ENCODE data around the gene LRCH1.
A peak's percentile ranks its signal among the peaks of the same experiment; 100 is the strongest.

Gene LRCH1

GRCh38 chr13:46617885-46618284, 64.9 kb downstream of the LRCH1 start:
- DNase-seq: no peak

- DNase-seq: no peak
These were observed 65.8 kb downstream of the LRCH1 start for GRCh38 chr13:46618694-46619254.

DNA sequence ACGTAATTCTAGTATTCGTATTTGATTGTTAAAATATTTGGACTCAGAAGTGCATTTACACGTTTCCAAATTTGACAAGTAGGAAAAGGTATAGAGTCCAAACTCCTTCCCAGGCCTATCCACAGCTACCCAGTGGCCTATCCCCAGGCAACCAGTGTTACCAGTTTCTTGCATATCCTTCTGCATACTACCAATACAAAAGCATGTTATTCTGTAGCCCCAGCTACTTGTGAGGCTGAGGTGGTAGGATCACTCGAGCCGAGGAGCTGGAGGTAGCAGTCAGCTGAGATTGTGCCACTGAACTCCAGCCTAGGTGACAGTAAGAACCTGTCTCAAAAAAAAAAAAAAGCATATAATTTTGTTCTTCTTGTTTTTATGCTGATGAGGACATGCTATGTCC, 67.1 kb downstream of the LRCH1 start:
- DNase-seq: no peak

DNA sequence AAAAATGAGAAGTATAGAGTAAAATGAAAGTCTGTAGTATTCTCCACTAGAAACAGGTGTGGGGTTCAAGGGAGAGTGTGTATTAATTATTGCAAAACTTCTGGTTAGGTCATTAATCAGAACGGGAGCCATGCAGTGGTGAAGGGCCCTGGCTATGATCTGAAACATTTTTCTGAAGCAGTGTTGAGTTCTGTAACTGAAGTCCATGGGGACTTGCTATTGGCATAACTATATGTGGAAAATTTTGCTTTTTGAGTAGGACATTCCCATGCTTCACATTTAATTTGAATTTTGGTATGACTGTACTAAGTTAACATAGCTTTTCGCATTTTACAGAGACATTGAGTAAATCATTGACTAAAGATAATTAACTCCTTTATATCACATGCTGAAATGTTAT, 67.5 kb downstream of the LRCH1 start:
- DNase-seq: no peak

DNA sequence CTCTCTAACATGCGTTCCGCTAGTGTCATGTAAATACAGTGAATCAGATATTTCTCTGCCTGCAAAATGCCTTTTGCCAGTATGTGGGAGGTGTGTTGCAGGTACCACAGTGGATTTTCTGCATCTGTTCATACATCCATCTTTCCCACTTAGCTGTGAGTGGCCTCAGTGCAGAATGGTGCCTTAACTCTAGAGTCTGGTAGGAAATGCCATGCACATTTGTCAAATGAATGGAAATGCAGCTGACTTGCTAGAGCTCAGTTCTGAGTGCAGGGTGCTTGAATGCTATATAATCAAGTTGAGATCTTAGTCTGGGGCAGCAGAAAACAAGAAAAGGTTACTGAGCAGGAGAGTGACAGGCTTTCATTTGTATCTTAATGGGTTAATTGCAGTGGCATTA, 68.2 kb downstream of the LRCH1 start:
- DNase-seq: peak in 1 of 2 experiments; percentile 11

DNA sequence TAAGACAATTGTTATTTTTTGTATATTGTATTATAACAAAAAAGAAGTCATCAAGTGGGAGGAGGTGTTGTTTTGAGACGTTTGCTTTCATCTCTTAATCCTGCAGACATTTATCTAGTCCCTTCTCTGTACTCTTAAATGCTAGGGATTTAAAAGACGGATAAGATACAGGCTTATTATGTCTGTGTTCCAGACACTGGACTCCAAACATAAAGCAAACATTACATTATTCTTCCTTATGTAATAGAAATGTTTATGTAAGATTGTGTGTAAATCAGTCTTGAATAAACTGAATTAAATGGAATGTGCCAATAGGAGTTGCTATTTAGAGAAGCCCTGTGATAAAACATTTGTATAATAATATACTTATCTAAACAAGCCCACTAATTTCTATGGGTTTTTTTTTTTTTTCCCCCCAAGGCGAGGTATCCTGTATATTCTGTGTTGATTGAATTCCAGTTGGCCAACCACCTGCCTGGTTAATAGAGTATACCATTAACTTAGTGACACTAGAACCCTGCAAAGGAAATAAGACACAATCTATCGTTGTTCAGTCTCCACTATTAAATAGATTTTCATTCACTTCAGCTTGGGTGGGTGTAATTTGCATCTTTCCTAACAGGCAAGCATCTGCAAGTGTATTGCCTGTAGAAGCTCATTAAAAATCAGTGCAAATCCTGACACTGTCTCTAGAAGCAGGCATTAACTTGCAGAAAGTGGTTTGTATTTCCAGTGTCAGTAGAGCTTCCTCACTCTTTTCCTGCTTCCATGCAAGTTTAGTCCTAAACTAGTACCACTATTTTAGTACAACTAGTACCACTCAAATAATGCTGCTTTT, 69.0 kb downstream of the LRCH1 start:
- DNase-seq: peak; percentile 33 to 62

DNA sequence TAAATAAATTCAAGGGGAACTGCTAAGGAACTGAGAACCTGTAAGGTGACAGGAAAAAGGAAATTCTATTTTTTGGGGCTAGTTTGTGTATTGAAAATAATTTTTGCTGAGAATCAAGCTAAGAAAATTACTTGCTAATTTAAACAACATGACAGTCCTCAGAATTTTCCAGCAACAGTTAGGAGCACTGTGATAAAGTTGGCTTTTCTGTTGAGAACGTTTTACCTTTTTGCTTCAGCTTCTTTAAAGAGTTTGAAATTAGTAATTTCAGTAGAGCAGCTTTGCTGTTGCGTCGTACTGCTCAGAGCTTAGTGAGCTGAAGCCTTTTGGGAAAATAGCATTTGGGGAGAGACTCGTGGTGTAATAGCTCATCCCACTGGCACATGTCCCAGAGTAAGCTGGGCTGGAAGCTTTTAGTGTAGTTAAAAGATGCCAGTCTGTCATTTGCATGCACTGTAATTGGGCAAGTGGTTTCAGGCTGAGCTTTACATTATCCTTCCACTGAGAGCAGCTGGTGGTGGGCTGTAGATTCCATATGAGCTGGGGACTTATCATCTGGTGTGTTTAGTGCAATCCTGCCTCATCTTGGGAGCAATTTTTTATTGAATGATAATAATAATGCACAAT, 69.8 kb downstream of the LRCH1 start:
- DNase-seq: peak; percentile 92 to 98

DNA sequence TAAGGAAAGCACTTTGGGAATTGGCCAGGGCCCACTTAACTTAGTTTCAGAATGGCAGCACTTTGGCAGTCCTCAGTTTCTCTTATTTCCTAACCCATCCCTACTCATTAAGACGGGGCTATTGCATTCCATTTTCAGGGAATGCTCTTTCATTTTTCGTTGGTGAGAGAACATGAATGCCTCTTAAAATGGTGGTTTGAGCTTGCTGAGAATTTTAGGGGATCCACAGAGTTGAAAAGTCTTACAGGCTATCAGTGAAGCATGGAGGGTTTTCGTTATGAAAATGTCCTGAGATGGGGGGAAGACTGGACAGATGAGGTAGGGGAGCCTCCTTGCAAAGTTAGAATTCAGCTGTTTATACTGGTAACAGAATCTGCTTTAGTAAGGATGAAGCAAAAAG, 71.4 kb downstream of the LRCH1 start:
- DNase-seq: no peak

DNA sequence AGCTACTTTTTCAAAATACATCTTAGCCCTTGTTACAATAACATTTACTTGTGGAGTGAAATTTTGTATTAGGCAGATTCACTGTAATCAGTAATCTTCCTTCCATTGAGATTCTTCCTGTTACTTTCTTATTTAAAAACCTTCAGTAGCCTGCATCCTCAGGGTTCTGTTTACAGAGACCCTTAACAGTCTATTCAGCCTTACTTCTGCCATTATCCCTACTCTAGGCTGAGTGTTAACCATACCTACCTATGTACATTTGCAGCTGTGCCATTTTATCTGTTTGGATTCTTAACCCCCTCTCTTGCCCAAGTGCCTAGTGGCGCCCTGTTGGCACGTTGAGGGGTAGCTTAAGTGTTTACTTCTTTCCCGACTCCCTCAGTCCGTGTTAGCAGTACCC, 71.9 kb downstream of the LRCH1 start:
- DNase-seq: no peak

- DNase-seq: no peak
These were observed 74.5 kb downstream of the LRCH1 start for GRCh38 chr13:46627462-46627861.

DNA sequence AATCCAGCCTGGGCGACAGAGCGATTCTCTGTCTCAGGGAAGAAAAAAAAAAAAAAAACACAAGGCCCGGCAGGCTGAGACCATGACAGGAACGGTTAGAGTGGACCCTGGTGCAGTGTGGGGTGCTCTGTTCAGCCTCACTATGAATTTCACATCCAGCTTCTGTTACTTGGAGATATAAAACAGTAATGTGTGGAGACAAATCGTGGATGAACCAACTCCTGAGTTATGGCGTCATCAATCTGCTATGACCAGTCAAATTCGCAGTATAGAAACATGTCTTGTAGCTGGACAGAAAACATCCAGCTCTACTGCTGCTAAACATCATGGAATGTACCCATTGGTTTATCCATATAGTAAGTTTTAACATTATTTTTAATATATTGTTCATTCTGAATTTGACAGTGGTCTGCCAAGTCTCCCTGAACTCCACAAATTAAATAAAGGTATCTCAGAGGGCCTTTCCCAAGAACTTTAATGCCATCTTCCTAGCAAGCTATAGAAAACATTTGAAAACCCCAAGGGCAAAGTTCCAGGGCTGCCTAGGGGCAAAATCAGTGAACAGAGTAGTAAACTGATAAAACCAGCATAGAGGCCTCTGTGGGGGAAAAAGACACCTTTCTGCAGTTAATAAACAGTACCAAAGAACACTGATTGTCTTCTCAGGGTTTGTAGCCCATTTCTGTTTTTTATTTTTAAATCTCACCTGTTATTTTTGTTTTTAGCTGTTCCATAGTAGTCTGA, 75.8 kb downstream of the LRCH1 start:
- DNase-seq: no peak

GRCh38 chr13:46629811-46630413, 76.9 kb downstream of the LRCH1 start:
- DNase-seq: peak; percentile 60 to 82

DNA sequence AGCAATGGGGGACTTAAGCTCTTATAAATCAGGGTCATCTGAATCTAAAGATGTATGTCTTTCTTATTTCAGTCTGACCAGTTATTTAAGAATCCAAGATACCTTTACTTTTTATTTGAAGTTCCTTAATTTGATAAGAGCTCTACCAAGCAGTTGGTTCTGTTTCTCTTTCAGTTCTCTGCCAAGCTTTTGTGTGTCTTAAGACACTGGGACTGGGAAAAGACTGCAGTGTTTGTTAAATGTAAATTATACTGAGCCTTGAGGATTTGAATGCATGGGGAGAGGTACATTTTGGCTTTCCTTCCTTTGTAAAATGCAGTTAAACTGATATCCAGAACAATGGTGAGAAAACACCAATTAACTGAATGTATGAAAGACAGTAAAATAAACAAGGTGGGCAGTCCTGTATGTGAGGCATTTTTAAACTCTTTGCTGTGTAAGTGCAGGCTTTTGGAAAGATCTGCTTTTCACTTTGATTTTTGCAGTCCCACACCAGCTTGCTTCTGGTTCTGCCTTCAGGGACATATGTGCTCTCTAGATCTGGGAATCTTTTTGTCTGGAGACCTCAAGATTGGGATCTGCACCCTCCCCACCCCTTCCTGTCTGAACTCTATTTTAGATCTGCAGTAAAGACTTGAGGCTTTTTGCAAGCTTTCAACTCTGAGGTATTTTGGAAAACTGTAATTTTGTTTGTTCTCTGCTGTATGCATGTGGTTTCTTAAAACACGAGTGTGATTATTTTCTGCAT, 77.6 kb downstream of the LRCH1 start:
- DNase-seq: peak; percentile 25 to 63

DNA sequence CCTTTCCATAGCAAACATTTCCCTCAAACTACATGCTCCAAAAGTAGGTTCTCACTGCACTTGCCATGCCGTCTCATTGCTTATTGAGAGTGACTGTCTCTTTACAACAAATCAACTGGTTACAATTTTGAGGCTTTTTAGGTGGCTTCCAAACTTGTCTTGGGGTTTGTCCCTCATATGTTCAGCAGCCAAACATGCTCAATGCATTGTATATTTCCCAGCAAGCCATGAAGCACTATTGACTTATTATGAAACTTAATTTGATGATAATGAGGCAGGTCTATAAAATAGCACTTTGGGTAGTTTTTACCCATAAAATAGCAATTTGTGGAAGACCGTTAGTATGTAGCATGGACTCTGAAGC, 78.2 kb downstream of the LRCH1 start:
- no peak for DNase-seq

- DNase-seq: peak in 1 of 2 experiments; percentile 49
These were observed 79.2 kb downstream of the LRCH1 start for GRCh38 chr13:46632176-46632575.

GRCh38 chr13:46633416-46633815, 80.4 kb downstream of the LRCH1 start:
- DNase-seq: no peak

GRCh38 chr13:46636451-46636850, 83.5 kb downstream of the LRCH1 start:
- no peak for DNase-seq

DNA sequence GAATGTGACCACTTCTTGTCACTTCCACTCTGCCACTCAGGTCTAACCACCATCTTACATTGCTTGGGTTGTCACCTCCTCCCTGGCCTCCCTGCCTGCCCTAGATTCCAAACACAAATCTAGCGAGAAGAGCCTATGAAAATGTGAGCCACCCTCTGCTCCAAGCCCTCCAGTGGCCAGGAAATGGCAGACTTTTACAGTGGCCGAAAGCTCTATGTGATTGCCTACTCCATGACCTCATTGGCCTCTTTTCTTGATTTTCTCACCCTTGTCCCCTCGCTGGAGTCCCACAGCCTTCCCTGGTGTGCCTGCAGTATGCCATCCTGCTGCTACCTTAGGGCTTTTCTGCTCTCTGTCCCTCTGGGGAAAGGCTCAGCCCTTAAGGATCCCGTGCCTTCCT, 84.2 kb downstream of the LRCH1 start:
- DNase-seq: no peak

DNA sequence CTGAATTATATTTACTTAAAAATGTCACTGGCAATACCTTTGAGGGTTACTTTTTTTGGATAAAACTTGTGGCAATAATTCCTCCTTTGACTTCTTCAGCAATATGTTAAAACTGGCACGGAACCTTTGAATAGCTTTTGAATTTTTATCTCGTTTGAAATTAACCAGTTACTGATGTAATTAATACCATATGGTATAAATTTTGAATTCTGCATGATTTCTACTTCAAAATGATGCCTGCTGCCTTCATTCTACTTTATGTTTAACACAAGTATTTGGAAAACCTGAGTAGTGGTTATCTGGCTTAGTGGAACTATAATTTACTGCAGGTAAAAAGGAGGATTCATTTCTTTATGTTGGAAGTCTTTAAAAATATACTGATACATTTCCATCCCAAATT, 85.3 kb downstream of the LRCH1 start:
- no peak for DNase-seq

GRCh38 chr13:46639033-46639981, 86.3 kb downstream of the LRCH1 start:
- DNase-seq: peak in 1 of 2 experiments; percentile 49

GRCh38 chr13:46640843-46641242, 87.9 kb downstream of the LRCH1 start:
- no peak for DNase-seq
